Pericardium fibroblast (primary cell): ENCODE data around the gene NEU3. TPM values are rescaled to one million over a fixed set of nuclear protein-coding genes. Genes with fewer than 3 reads are reported as not detected.

Experiments
- total RNA-seq: library from RNA; depleted of rRNA; stranded (reverse); fragments of >200 nt; gene quantifications from 2 replicates; pipeline ENCODE4 v1.2.3, GENCODE V29; 2015

Gene NEU3, protein sequence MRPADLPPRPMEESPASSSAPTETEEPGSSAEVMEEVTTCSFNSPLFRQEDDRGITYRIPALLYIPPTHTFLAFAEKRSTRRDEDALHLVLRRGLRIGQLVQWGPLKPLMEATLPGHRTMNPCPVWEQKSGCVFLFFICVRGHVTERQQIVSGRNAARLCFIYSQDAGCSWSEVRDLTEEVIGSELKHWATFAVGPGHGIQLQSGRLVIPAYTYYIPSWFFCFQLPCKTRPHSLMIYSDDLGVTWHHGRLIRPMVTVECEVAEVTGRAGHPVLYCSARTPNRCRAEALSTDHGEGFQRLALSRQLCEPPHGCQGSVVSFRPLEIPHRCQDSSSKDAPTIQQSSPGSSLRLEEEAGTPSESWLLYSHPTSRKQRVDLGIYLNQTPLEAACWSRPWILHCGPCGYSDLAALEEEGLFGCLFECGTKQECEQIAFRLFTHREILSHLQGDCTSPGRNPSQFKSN
- total RNA-seq = 3.9 and 5.1 TPM in 2 replicates

DNA sequence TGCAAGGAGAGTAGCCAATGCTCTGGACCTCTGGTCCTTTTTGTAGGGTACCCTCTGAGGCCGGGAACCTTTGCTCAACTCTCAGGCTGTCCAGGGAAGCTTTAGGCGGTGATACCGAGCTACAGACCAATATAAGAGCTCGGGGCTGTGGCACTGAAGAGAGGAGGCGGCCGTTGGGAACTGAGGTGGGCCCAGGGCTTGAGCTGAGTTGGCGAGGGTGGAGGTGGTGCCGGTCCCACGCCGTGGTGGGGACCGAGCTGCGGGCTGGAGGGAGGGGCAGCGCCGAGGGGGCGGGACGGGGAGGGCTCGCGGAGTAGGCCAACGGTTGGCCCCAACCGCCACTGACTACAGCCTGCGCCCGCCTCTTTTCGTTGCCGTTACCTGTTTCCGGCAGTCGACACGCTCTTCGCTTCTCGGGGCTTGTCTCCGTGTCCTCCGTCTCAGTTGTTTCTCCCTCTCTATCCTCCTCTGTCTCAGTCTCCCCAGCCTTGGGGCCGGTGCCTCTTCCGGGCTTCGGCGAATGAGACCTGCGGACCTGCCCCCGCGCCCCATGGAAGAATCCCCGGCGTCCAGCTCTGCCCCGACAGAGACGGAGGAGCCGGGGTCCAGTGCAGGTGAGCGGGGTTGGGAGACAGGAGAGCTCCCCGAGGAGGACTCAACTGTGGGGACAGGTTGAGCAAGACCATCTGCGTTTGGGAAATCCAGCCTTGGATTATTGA lies at the start of gene NEU3:
TSS of gene NEU3 (plus strand) at position 393 of the 719 bp plus-strand sequence. CDS start at position 521, 128 bp downstream.

GRCh38 chr11:74948898-74949752 lies 39.6 kb upstream of the NEU3 start, which contains the start of the genes SPCS2 and XRRA1:
Gene SPCS2 (plus strand): TSS chr11:74949266. CDS start chr11:74949286, 20 bp downstream.
Gene XRRA1 (minus strand): TSS chr11:74949091. CDS start chr11:74940878, 8,213 bp downstream.

Other genes starting within 250 kb of the NEU3 start
- 8.4 and 10.0 TPM in 2 replicates for gene RNF169, start 240.1 kb upstream of the NEU3 start, total RNA-seq
- gene XRRA1, start 39.8 kb upstream of the NEU3 start, total RNA-seq = 8.9 and 11.4 TPM in 2 replicates
- gene SPCS2, start 39.7 kb upstream of the NEU3 start, total RNA-seq = 25.9 and 55.2 TPM in 2 replicates
- not detected in 2 replicates for gene OR2AT4, start 107.9 kb downstream of the NEU3 start, total RNA-seq
- gene SLCO2B1, start 162.2 kb downstream of the NEU3 start, total RNA-seq = 0.23 TPM in 1 of 2 replicates, not detected in the other